ENCODE results near the gene PPIP5K1.
"Not testable (repeated sequence)": the region's sequence is repeated elsewhere in the genome, so short reads cannot be mapped to it uniquely, and the experiment has no call there.

The PPIP5K1 gene

DNA sequence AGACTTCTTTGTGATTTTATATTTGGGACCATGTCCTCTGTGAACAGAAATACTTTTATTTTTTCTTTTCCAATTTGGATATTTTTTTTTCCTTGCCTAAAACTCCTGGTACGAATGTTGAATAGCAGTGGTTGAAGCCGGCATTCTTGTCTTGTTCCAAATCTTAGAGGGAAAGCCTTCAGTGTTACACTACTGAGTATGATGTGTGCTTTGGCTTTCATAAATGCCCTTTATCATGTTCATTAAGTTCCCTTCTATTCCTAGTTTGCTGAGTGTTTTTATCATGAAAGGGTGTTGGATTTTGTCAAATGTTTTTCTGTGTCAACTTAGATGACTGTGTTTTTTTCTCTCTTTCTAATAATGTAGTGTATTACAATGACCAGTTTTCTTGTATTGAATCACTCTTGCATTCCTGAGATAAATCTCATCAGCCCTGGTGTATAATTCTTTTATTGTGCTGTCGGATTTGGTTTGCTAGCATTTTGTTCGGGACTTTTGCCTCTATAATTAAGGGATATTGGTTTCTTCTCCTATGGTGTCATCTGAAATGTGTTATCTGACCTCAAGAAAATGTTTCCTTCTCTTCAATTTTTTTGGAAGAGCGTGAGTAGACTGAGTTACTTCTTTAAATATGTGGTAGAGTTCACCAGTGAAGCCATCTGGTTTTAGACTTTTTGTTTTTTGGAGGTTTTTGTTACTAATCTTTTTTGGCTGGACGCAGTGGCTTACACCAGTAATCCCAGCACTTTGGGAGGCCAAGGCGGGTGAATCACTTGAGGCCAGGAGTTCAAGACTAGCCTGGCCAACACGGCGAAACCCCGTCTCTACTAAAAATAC lies 39.3 kb downstream of the PPIP5K1 start:
- DNase-seq: no peak

DNA sequence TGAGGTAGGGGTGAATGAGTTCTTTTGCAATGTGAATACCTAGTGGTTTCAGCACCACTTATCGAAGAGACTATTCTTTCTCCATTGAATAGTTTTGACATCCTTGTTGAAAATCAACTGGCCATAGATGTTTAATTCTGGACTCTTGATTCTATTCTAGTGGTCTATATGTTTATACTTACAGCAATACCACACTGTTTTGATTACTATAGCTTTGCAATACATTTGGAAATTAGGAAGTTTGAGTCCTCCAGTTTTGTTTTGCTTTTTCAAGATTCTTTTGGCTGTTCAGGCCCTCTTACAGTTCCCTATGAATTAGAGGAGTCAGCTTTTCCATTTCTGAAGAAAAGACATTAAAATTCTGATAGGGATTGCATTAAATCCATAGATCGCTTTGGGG lies 42.5 kb downstream of the PPIP5K1 start:
- in situ Hi-C loops (cut with HindIII; ENCODE audit: low pct_ligation_motif_present, low pct_unique_long_range_greater_than_20kb, low sequenced_read_pairs): no loop called here
- DNase-seq: no peak

More for the DNA sequence above, 39.3 kb downstream of the PPIP5K1 start:
- in situ Hi-C loops (cut with HindIII; ENCODE audit: low pct_ligation_motif_present, low pct_unique_long_range_greater_than_20kb, low sequenced_read_pairs): no loop called here

DNA sequence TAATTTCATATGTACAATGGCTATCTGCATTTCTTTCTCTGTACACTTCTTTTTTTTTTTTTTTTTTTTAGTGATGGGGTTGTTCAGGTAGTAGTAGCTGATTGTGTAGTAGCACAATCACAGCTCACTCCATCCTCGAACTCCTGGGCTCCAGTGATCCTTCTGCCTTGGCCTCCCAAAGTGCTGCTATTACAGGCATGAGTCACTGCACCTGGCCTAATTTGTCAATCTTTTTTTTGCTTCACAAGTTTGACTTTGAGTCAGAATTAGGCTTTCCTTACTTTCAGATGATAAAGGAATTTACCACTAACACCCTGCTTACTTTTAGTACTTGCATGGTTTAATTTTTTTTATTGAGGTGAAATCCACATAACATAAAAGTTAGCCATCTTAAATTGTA lies 44.6 kb downstream of the PPIP5K1 start:
- in situ Hi-C loops (cut with HindIII; ENCODE audit: low pct_ligation_motif_present, low pct_unique_long_range_greater_than_20kb, low sequenced_read_pairs): no loop called here
- no peak for DNase-seq

DNA sequence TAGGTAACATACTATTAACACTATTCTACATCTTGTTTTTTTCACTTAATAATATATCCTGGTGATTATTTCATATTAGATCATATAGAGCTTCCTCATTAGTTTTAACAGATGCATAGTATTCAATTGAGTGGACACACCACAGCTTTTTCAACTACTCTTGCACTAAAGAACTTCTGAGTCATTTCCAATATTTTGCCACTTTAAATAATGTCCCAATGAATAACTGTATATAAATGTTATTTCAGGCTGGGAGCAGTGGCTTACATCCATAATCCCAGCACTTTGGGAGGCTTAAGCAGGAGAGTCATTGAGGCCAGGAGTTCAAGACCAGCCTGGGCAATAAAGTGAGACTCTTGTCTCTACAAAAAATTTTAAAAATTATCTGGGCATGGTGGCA lies 45.7 kb downstream of the PPIP5K1 start:
- DNase-seq: no peak
- in situ Hi-C loops (cut with HindIII; ENCODE audit: low pct_ligation_motif_present, low pct_unique_long_range_greater_than_20kb, low sequenced_read_pairs): no loop called here

DNA sequence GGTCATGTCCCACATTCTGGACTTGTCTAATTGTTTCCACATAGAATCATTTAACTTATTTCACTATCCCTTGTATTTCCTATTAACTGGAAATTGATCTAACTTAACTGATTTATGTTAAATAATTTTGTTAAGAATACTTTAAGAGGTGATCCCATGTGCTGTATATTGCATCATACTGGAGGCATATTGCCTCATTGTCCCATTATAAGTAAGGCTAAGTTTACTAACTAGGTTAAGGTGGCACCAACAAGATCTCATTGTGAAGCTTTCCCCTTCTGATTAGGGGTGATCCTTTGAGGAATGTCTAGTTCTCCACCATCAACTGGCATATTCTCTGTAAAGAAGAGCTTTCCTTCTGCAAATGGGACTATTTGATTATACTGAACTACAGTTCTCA lies 48.2 kb downstream of the PPIP5K1 start:
- in situ Hi-C loops (cut with HindIII; ENCODE audit: low pct_ligation_motif_present, low pct_unique_long_range_greater_than_20kb, low sequenced_read_pairs): no loop called here
- no peak for DNase-seq

DNA sequence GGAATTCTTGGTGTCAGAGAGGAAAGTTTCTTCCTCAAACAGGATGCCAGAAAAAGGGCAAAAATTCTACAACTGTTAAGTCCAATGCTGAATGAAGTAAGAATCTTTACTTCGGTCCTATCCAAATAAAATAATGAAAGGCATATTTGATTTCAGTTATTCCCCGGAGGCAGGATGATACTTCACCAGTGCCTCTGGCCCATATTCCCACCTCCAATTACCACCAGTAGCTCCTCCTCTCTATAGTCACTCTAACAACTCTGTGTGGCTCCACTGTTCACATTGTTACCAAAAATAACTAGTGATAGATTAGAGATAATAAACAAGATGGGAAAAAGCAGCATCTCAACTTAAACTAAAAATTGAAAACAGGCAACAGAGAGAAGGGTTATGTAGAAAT lies 51.9 kb downstream of the PPIP5K1 start:
- DNase-seq: no peak
- in situ Hi-C loops (cut with HindIII; ENCODE audit: low pct_ligation_motif_present, low pct_unique_long_range_greater_than_20kb, low sequenced_read_pairs): no loop called here

DNA sequence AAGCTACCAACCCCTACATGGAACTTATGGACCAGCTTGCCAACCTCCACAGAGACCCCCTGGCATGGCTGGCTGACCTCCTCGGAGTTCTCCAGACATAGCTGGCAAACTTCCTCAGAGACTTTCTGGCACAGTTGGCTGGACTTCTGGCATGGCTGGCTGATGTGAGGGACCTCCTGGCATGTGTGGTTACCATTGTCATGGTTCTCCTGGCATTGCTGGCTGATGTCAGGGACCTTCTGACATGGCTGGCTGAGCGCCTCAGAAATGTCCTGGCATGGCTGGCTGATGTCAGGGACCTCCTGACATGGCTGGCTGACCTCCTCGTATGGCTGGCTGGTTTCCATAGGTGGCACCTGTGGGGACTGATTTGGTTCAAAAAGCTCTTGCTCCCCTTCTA lies 55.1 kb downstream of the PPIP5K1 start:
- in situ Hi-C loops (cut with HindIII; ENCODE audit: low pct_ligation_motif_present, low pct_unique_long_range_greater_than_20kb, low sequenced_read_pairs): no loop called here
- peak; percentile 14 for DNase-seq

DNA sequence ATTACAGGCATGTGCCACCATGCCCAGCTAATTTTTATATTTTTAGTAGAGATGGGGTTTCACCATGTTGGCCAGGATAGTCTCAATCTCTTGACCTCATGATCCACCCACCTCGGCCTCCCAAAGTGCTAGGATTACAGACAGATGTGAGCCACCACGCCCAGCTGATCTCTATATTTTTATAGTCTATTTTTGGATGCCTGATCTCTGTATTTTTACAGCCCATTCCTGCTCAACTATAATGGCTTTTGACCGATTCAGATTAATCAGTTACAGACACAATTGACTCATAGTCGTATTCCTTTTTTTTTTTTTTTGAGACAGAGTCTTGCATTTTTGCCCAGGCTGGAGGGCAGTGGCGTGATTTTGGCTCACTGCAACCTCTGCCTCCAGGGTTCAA lies 57.2 kb downstream of the PPIP5K1 start:
- in situ Hi-C loops (cut with HindIII; ENCODE audit: low pct_ligation_motif_present, low pct_unique_long_range_greater_than_20kb, low sequenced_read_pairs): not testable (repeated sequence)
- DNase-seq: peak; percentile 67

DNA sequence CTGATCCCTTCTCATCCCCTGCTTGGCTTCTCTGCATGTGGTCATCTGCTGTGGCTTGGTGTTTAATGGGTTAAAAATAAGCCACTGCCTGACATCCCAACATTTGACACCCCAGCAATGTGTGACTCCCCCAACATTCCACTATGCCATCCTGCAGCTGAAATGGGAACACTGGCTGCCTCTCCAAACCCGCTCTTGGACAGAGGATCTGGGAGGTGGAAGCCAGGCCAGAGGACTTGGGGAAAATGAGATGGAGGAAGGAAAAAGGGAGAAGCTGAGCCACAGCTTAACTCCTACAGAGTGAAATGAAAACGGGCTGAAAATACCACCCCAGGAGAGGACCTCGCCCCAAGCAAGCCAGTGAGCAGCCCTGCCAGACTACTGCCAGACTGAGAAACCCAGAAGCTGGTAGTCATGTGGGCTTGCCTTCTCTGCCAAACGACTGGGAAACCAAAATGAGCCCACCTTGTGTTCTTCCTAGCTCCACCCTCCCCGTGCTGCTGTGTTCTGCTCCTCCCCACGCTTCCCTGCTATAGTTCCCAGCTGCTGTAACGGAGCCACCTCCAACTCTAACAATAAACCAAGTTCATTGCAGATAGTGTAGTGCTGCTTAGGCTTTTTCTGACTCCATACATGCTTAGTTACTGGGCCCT lies 58.9 kb downstream of the PPIP5K1 start:
- no peak for DNase-seq

DNA sequence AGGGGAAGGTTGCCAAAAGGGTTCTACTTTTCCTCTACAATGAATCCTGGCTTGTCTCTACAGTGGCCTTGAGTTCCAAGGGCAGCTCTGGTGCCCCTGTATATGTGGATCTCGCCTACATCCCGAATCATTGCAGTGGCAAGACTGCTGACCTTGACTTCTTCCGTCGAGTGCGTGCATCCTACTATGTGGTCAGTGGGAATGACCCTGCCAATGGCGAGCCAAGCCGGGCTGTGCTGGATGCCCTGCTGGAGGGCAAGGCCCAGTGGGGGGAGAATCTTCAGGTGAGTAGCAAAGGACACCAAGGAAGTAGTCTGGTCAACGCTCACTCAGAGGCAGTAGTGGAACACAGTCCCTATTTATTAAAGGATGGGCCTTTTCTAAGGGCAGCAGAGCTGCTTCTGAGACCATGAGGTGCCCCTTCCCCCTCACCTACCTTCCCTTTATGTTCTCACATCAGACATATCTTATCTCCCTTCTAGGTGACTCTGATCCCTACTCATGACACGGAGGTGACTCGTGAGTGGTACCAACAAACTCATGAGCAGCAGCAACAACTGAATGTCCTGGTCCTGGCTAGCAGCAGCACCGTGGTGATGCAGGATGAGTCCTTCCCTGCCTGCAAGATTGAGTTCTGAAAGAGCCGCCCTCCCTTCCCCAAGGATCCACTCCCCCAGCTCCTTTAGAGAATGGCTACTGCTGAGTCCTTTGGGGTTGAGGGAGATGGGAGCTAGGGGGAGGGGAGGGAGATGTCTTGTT lies 60.2 kb downstream of the PPIP5K1 start:
- in situ Hi-C loops (cut with HindIII; ENCODE audit: low pct_ligation_motif_present, low pct_unique_long_range_greater_than_20kb, low sequenced_read_pairs): no loop called here

More for the DNA sequence above, 58.9 kb downstream of the PPIP5K1 start:
- in situ Hi-C loops (cut with HindIII; ENCODE audit: low pct_ligation_motif_present, low pct_unique_long_range_greater_than_20kb, low sequenced_read_pairs): no loop called here

DNA sequence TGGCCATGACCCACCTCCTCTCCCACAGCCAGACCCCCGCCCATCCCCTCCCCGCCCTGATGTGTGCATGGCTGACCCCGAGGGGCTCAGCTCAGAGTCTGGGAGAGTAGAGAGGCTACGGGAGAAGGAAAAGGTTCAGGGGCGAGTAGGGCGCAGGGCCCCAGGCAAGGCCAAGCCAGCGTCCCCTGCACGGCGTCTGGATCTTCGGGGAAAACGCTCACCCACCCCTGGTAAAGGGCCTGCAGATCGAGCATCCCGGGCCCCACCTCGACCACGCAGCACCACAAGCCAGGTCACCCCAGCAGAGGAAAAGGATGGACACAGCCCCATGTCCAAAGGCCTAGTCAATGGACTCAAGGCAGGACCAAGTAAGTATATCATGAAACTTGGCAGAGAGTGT lies 60.9 kb downstream of the PPIP5K1 start:
- in situ Hi-C loops (cut with HindIII; ENCODE audit: low pct_ligation_motif_present, low pct_unique_long_range_greater_than_20kb, low sequenced_read_pairs): no loop called here

More for the DNA sequence above, 60.2 kb downstream of the PPIP5K1 start:
- DNase-seq: no peak

DNA sequence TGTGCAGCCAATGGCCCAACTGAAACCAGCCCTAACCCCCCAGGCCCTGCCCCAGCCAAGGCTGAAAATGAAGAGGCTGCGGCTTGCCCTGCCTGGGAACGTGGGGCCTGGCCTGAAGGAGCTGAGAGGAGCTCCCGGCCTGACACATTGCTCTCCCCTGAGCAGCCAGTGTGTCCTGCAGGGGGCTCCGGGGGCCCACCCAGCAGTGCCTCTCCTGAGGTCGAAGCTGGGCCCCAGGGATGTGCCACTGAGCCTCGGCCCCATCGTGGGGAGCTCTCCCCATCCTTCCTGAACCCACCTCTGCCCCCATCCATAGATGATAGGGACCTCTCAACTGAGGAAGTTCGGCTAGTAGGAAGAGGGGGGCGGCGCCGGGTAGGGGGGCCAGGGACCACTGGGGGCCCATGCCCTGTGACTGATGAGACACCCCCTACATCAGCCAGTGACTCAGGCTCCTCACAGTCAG lies 61.4 kb downstream of the PPIP5K1 start:
- in situ Hi-C loops (cut with HindIII; ENCODE audit: low pct_ligation_motif_present, low pct_unique_long_range_greater_than_20kb, low sequenced_read_pairs): no loop called here

More for the DNA sequence above, 60.9 kb downstream of the PPIP5K1 start:
- no peak for DNase-seq

DNA sequence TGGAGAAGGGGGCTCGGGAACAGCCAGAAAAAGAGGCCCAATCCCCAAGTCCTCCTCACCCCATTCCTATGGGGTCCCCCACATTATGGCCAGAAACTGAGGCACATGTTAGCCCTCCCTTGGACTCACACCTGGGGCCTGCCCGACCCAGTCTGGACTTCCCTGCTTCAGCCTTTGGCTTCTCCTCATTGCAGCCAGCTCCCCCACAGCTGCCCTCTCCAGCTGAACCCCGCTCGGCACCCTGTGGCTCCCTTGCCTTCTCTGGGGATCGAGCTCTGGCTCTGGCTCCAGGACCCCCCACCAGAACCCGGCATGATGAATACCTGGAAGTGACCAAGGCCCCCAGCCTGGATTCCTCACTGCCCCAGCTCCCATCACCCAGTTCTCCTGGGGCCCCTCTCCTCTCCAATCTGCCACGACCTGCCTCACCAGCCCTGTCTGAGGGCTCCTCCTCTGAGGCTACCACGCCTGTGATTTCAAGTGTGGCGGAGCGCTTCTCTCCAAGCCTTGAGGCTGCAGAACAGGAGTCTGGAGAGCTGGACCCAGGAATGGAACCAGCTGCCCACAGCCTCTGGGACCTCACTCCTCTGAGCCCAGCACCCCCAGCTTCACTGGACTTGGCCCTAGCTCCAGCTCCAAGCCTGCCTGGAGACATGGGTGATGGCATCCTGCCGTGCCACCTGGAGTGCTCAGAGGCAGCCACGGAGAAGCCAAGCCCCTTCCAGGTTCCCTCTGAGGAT lies 62.0 kb downstream of the PPIP5K1 start:
- in situ Hi-C loops (cut with HindIII; ENCODE audit: low pct_ligation_motif_present, low pct_unique_long_range_greater_than_20kb, low sequenced_read_pairs): no loop called here
- no peak for DNase-seq

More for the DNA sequence above, 61.4 kb downstream of the PPIP5K1 start:
- DNase-seq: no peak

DNA sequence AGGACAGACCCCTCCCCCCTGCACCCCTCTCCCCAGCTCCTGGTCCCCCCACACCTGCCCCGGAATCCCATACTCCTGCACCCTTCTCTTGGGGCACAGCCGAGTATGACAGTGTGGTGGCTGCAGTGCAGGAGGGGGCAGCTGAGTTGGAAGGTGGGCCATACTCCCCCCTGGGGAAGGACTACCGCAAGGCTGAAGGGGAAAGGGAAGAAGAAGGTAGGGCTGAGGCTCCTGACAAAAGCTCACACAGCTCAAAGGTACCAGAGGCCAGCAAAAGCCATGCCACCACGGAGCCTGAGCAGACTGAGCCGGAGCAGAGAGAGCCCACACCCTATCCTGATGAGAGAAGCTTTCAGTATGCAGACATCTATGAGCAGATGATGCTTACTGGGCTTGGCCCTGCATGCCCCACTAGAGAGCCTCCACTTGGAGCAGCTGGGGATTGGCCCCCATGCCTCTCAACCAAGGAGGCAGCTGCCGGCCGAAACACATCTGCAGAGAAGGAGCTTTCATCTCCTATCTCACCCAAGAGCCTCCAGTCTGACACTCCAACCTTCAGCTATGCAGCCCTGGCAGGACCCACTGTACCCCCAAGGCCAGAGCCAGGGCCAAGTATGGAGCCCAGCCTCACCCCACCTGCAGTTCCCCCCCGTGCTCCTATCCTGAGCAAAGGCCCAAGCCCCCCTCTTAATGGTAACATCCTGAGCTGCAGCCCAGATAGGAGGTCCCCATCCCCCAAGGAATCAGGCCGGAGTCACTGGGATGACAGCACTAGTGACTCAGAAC lies 62.8 kb downstream of the PPIP5K1 start:
- in situ Hi-C loops (cut with HindIII; ENCODE audit: low pct_ligation_motif_present, low pct_unique_long_range_greater_than_20kb, low sequenced_read_pairs): no loop called here
- DNase-seq: no peak

DNA sequence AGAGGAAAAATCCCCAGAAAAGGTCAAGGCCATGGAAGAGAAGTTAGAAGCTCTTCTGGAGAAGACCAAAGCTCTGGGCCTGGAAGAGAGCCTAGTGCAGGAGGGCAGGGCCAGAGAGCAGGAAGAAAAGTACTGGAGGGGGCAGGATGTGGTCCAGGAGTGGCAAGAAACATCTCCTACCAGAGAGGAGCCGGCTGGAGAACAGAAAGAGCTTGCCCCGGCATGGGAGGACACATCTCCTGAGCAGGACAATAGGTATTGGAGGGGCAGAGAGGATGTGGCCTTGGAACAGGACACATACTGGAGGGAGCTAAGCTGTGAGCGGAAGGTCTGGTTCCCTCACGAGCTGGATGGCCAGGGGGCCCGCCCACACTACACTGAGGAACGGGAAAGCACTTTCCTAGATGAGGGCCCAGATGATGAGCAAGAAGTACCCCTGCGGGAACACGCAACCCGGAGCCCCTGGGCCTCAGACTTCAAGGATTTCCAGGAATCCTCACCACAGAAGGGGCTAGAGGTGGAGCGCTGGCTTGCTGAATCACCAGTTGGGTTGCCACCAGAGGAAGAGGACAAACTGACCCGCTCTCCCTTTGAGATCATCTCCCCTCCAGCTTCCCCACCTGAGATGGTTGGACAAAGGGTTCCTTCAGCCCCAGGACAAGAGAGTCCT lies 63.6 kb downstream of the PPIP5K1 start:
- in situ Hi-C loops (cut with HindIII; ENCODE audit: low pct_ligation_motif_present, low pct_unique_long_range_greater_than_20kb, low sequenced_read_pairs): no loop called here
- no peak for DNase-seq

DNA sequence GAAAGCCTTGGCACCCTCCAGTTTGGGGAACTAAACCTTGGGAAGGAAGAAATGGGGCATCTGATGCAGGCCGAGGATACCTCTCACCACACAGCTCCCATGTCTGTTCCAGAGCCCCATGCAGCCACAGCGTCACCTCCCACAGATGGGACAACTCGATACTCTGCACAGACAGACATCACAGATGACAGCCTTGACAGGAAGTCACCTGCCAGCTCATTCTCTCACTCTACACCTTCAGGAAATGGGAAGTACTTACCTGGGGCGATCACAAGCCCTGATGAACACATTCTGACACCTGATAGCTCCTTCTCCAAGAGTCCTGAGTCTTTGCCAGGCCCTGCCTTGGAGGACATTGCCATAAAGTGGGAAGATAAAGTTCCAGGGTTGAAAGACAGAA lies 64.9 kb downstream of the PPIP5K1 start:
- DNase-seq: no peak
- in situ Hi-C loops (cut with HindIII; ENCODE audit: low pct_ligation_motif_present, low pct_unique_long_range_greater_than_20kb, low sequenced_read_pairs): no loop called here

DNA sequence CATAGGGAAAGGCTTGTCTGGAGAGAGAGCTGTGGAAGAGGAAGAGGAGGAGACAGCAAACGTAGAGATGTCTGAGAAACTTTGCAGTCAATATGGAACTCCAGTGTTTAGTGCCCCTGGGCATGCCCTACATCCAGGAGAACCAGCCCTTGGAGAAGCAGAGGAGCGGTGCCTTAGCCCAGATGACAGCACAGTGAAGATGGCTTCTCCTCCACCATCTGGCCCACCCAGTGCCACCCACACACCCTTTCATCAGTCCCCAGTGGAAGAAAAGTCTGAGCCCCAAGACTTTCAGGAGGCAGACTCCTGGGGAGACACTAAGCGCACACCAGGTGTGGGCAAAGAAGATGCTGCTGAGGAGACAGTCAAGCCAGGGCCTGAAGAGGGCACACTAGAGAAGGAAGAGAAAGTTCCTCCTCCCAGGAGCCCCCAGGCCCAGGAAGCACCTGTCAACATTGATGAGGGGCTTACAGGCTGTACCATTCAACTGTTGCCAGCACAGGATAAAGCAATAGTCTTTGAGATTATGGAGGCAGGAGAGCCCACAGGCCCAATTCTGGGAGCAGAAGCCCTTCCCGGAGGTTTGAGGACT lies 65.7 kb downstream of the PPIP5K1 start:
- DNase-seq: no peak

More for the DNA sequence above, 65.7 kb downstream of the PPIP5K1 start:
- in situ Hi-C loops (cut with HindIII; ENCODE audit: low pct_ligation_motif_present, low pct_unique_long_range_greater_than_20kb, low sequenced_read_pairs): no loop called here
